Measurements from ENCODE around the gene PTPN4.

PTPN4 gene

DNA sequence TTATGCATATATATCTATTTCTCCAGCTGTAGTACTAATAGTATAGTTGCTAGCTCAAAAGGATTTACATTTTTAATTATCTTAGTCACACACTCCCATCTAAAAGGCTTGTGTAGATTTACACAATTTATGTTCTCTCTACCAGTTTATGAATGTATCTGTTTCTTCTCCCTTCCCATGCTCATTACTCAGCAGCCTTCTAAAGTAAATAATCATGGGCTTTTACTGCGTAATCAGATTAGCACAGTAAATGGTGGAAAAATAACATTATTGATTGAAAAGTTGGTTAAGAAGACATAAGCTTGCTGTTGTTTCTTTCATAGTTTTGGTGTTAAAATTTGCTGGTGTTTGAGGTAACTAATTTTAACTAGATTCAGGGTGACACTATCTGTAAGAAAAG is 81.8 kb downstream of the PTPN4 start:
- DNase-seq (ENCODE audit: low spot score) = no peak
- TF ChIP-seq, protein P1, sequence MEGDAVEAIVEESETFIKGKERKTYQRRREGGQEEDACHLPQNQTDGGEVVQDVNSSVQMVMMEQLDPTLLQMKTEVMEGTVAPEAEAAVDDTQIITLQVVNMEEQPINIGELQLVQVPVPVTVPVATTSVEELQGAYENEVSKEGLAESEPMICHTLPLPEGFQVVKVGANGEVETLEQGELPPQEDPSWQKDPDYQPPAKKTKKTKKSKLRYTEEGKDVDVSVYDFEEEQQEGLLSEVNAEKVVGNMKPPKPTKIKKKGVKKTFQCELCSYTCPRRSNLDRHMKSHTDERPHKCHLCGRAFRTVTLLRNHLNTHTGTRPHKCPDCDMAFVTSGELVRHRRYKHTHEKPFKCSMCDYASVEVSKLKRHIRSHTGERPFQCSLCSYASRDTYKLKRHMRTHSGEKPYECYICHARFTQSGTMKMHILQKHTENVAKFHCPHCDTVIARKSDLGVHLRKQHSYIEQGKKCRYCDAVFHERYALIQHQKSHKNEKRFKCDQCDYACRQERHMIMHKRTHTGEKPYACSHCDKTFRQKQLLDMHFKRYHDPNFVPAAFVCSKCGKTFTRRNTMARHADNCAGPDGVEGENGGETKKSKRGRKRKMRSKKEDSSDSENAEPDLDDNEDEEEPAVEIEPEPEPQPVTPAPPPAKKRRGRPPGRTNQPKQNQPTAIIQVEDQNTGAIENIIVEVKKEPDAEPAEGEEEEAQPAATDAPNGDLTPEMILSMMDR (IDR thresholded peaks at IDR 0.05; ENCODE audit: extremely low read depth, missing control alignments) = no peak

DNA sequence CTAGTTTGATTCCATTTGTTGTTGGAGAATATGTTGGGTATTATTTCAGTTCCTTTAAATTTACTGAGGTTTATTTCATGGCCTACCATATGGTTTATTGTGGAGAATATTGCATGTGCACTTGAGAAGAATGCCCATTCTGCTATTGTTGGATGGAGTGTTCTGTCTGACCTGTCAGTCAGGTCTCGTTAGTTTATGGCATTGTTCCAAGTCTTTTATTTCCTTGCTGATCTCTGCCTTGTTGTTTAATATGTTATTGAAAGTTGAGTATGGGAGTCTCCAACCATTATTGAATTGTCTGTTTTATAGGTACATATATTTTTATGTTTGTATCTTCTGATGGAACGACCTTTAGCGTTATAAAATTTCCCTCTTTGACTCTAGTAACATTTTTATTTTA is 86.3 kb downstream of the PTPN4 start:
- DNase-seq (ENCODE audit: low spot score) = no peak
- TF ChIP-seq, protein P1 (IDR thresholded peaks at IDR 0.05; ENCODE audit: extremely low read depth, missing control alignments) = no peak

DNA sequence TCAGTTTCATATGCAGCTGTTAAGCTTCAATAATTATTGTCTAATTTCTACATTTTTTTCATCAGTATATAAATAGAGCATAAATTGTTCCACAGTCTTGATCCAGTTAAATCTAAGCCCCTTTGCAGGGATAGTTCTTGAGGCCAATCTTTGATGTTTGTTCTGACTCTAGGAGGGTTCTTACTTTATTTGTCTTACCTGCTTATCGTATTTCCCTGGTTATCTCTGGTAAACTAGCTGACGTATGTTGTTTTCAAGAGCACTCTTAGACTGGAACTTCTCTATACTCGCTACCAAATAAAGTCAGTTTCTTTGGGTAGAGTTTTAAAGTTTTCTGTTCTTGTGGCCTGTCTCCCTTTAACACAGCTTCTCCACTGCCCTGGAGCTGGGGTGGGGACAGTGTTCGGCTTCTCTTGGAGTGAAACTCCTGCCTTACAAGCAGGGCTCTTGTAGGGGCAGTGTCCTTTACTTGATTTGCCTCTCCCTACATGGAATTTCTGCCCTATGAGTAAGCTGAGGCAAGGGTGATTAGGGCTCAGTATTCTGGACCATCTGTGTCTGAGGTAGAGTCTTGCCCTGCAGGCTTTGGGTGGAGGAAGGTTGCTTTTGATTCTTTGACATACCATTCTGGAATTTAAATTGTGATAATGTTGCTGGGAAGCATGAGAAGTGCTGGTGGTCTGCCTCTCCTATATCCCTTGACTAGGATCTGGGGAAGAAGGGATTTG is 90.3 kb downstream of the PTPN4 start:
- TF ChIP-seq, protein P1 (IDR thresholded peaks at IDR 0.05; ENCODE audit: extremely low read depth, missing control alignments) = no peak

DNA sequence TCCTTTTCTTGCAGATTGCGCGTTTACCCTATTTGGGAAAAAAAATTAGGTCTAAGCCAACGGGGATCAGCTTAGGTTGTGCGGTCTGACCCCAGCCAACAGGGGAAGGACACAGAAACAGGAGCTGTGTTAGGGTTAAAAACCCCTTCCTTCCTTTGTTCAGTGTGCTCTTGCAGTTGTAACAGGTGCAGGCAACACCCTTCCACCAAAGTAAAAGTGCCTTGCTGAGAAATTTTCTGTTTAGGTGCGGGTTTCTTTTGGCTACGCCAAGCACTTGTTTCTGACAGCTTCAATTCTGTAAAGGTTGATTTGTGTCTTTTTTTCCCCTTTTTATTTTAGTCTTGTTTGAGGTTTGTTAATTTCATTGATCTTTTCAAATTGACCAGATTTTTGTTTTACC is 92.5 kb downstream of the PTPN4 start:
- no peak for DNase-seq (ENCODE audit: low spot score)
- TF ChIP-seq, protein P1 (IDR thresholded peaks at IDR 0.05; ENCODE audit: extremely low read depth, missing control alignments) = no peak

More for the DNA sequence above, 90.3 kb downstream of the PTPN4 start:
- no peak for DNase-seq (ENCODE audit: low spot score)

DNA sequence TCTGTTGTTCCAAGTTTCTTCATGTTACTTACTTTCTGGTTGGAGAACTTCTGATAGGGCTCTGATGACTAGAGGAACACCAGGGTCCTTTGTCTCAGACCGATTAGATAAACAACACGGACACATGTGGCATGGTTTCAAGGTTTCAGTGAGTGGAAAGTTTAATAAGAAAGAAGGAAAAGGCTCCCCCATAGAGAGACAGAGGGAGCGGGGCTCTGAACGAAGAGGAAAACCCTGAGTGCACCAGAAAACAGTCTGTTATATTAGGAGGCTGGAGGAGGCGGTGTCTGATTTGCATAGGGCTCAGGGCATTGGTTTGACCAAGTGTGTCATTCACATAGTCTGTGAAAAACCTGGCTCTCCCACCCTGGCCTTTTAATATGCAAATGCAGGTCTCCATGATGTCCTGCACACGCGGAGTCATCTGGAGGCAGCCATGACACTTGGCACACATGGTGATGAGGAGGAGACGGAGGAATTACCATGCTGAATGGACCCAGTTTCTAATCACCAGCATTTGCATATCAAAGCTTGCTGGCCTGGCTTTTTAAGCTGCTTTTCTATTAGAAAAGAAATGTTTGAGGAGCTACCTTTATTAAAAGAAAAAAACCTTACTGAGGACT is 94.2 kb downstream of the PTPN4 start:
- TF ChIP-seq, protein P1 (IDR thresholded peaks at IDR 0.05; ENCODE audit: extremely low read depth, missing control alignments) = no peak
- DNase-seq (ENCODE audit: low spot score) = no peak

DNA sequence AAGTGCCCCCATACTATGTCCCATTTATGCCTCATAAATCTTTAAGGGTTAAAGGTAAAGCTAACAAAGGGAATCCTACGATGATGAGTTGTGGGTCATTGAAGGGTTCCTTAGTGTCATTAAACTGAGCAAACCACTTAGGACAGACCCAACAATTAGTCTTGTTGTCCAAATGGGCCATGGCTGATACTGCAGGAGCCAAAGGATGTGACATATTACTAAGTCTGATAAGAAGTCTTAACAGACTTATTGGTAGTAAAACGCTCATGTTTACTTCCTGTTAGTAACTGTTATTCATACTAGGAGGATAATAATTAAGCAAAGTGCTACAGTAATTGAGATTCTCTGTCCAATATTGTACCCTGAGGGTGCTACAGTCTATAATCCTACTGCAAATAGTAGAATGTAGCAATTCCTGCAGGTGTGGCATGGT is 96.8 kb downstream of the PTPN4 start:
- TF ChIP-seq, protein P1 (IDR thresholded peaks at IDR 0.05; ENCODE audit: extremely low read depth, missing control alignments) = no peak
- no peak for DNase-seq (ENCODE audit: low spot score)

DNA sequence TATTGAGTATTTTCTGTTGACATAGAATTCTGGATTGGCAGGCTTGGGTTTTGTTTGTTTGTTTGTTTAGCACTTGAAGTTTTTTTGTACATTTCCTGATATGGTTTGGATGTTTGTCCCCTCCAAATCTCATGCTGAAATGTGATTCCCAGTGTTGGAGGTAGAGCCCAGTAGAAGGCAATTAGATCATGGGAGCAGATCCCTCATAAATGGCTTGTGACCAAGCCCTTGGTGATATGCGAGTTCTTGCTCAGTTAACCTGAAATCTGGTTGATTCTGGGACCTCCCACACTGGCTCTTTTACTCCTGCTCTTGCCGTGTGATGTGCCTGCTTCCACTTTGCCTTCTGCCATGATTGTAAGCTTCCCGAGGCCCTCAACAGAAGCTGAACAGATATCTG is 98.0 kb downstream of the PTPN4 start:
- no peak for DNase-seq (ENCODE audit: low spot score)
- TF ChIP-seq, protein P1 (IDR thresholded peaks at IDR 0.05; ENCODE audit: extremely low read depth, missing control alignments) = no peak

Measured in GM20000 (cell line).